ENCODE results near the gene ATXN7L3. TPM values are rescaled to one million over a fixed set of nuclear protein-coding genes. Genes with fewer than 3 reads are reported as not detected.

ATXN7L3 gene
- total RNA-seq, 1 experiment from 2014 or later = 59.3 TPM

GRCh38 chr17:44235583-44235936, 35.9 kb upstream of the ATXN7L3 start:
- no peaks in the 10 kb centered on the region for H3K9me3 ChIP-seq (ENCODE audit: insufficient read depth, low read depth)
- H4K20me1 ChIP-seq (ENCODE audit: insufficient read depth) = no peaks in the 10 kb centered on the region
- peaks cover 24% of the 10 kb centered on the region for H3F3A ChIP-seq (ENCODE audit: insufficient read depth, low read depth)
- intact Hi-C loops (cut with micrococcal nuclease; ENCODE audit: unreplicated experiment) = no loop called here
- CTCF ChIA-PET = no interaction called here
- no peak overlapping the region for H2AFZ ChIP-seq
- H3K27ac ChIP-seq = peak overlapping the region; percentile 65; the same call in 1 of the 2 replicates
- H3K4me1 ChIP-seq (replicated peaks; ENCODE audit: insufficient read depth) = peaks cover 22% of the 10 kb centered on the region
- POLR2A ChIA-PET (ENCODE audit: unreplicated experiment) = no interaction called here
- peak overlapping the region; percentile 60 for H3K4me2 ChIP-seq
- no peak overlapping the region; the same call in 1 of the 2 replicates for H3K4me3 ChIP-seq
- TF ChIP-seq CTCF (conservative IDR thresholded peaks at IDR 0.05) = no peak
- no peak for TF ChIP-seq EZH2 (IDR thresholded peaks at IDR 0.05; ENCODE audit: low read depth)
- DNase-seq = peak; percentile 39 to 84
- H3K79me2 ChIP-seq (ENCODE audit: low read depth) = no peaks in the 10 kb centered on the region
- H3K9me2 ChIP-seq (ENCODE audit: insufficient read depth) = no peaks in the 10 kb centered on the region
- no peaks in the 10 kb centered on the region for H3K36me3 ChIP-seq (ENCODE audit: low read depth)
- H3K27me3 ChIP-seq (ENCODE audit: insufficient read depth, low read depth) = no peaks in the 10 kb centered on the region
- no TSS peak for BruUV-seq (replicated peaks)

- Histone ChIP-seq H3K4me3 (no peak overlapping the region), H2AFZ (no peak overlapping the region), H3F3A (ENCODE audit: insufficient read depth, low read depth) (peaks cover 24% of the 10 kb centered on the region), H3K4me2 (no peak overlapping the region), H4K20me1 (ENCODE audit: insufficient read depth) (no peaks in the 10 kb centered on the region), H3K79me2 (ENCODE audit: low read depth) (no peaks in the 10 kb centered on the region), H3K27ac (no peak overlapping the region), H3K9me3 (ENCODE audit: insufficient read depth, low read depth) (no peaks in the 10 kb centered on the region), H3K9me2 (ENCODE audit: insufficient read depth) (no peaks in the 10 kb centered on the region), H3K36me3 (ENCODE audit: low read depth) (no peaks in the 10 kb centered on the region), H3K27me3 (ENCODE audit: insufficient read depth, low read depth) (no peaks in the 10 kb centered on the region), H3K4me1 (replicated peaks; ENCODE audit: insufficient read depth) (peaks cover 22% of the 10 kb centered on the region)
- BruUV-seq (replicated peaks) = no TSS peak
- no peak for DNase-seq
- no peak for TF ChIP-seq CTCF (conservative IDR thresholded peaks at IDR 0.05)
- TF ChIP-seq EZH2 (IDR thresholded peaks at IDR 0.05; ENCODE audit: low read depth) = no peak
- ChIA-PET CTCF (no interaction called here), POLR2A (ENCODE audit: unreplicated experiment) (no interaction called here)
- intact Hi-C loops (cut with micrococcal nuclease; ENCODE audit: unreplicated experiment) = no loop called here
Measured at GRCh38 chr17:44233582-44233981, 33.9 kb upstream of the ATXN7L3 start.

- TF ChIP-seq CTCF (conservative IDR thresholded peaks at IDR 0.05) = no peak
- no peak for TF ChIP-seq EZH2 (IDR thresholded peaks at IDR 0.05; ENCODE audit: low read depth)
- Histone ChIP-seq H4K20me1 (ENCODE audit: insufficient read depth) (no peaks in the 10 kb centered on the region), H3K9me2 (ENCODE audit: insufficient read depth) (no peaks in the 10 kb centered on the region), H3K4me1 (replicated peaks; ENCODE audit: insufficient read depth) (peaks cover 22% of the 10 kb centered on the region), H3K4me2 (no peak overlapping the region), H3K9me3 (ENCODE audit: insufficient read depth, low read depth) (no peaks in the 10 kb centered on the region), H3K36me3 (ENCODE audit: low read depth) (no peaks in the 10 kb centered on the region), H3K27ac (no peak overlapping the region), H3F3A (ENCODE audit: insufficient read depth, low read depth) (peaks cover 24% of the 10 kb centered on the region), H2AFZ (no peak overlapping the region), H3K4me3 (no peak overlapping the region), H3K79me2 (ENCODE audit: low read depth) (no peaks in the 10 kb centered on the region), H3K27me3 (ENCODE audit: insufficient read depth, low read depth) (no peaks in the 10 kb centered on the region)
- CTCF ChIA-PET = no interaction called here
- intact Hi-C loops (cut with micrococcal nuclease; ENCODE audit: unreplicated experiment) = no loop called here
- BruUV-seq (replicated peaks) = no TSS peak
- POLR2A ChIA-PET (ENCODE audit: unreplicated experiment) = no interaction called here
- DNase-seq = no peak
Measured at GRCh38 chr17:44232061-44232460, 32.4 kb upstream of the ATXN7L3 start.

Measured in PC-9 (cell line).